NAMALWA (cell line): ENCODE results near the gene PEX26.
"Not testable (repeated sequence)": the region's sequence is repeated elsewhere in the genome, so short reads cannot be mapped to it uniquely, and the experiment has no call there.

Experiments used
- DNase-seq: peaks from one replicate; pipeline ENCODE4 v3.0.0-alpha.2; 2015; ENCODE audit warnings: low spot score

The PEX26 gene

DNA sequence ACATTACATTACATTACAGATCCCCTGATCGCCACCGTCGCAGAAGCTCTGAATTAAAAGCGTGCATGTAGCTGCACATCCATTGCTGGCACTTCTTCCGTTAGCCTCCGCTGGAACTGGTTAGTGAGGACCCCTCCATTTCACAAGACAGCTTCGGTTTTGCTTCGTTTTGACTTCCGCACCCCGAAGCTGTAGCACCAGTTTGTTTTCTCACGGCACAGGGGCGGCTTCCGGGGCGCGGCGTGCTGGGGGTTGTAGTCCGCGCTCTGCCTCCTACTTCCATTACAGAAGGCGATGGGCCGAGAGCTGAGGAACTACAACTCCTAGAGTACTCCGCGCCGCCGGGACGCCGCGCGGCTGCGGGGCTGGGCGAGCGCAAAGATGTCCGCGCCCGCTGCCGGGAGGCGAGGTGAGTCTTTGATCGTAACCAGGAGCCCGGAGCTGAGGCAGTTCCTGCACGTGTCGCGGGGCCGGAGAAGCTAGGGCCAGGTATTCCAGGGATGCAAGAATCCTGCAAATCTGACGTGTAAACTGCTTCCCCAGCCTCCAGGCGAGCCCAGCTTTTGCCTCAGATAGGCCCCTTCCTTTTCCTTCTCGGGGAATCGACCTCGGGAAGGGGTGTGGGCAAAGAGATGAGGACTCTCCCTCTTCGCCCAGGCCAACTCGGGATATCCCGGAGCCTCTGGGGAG is at the start of gene PEX26:
TSS of gene PEX26 (plus strand) at position 352 of the 690 bp plus-strand sequence. CDS start 387 bp downstream, outside the sequence.
- DNase-seq, result peak; percentile 98

DNA sequence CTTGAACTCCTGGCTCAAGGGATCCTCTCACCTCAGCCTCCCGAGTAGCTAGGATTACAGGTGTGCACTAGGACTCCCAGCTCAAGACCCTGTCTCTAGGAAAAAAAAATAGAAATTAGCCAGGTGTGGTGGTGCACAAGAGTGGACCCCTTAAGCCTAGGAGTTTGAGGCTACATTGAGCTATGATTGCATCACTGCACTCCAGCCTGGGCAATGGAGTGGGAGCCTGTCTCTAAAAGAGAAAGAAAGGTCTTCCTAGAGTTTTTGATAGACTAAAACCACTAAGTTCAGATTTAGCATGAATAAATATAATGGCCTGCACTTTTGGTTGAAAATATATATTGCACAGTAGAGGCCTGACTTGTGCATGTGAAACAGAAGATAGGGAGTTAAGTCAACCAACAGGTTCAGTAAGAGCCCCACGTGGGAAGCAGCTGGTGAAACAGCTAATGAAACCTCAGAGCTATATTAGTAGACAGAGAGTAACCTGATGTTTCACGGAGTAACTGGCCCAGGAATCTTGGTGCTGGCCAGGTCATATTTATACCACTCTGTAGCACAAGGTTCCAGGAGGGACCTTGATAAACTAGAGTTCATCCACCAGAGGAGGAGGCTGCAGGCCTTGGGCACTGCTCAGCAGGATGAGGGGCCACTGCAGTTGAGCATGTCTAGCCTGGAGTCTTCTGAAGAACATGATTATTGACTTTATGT is 48.8 kb upstream of the PEX26 start:
- no peak for DNase-seq

DNA sequence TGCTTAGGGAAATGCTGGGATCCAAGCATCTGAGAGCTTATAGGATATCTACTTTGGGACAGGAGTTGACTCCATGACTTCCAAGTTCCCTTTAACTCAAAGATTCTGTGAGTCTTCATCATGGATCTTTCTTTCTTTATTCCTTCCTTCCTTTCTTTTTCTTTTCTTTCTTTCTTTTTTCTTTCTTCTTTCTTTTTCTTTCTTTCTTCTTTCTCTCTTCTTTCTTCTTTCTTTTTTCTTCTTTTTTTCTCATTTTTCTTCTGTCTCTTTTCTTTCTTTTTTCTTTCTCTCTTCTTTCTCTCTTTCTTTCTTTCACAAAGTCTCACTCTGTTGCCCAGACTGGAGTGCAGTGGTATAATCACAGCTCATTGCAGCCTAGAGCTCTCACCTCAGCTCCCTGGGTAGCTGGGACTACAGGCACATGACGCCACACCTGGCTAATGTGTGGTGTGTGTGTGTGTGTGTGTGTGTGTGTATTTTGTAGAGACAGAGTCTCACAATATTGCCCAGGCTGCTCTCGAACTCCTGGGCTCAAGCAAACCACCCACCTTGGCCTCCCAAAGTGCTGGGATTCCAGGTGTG is 48.0 kb upstream of the PEX26 start:
- DNase-seq, result no peak

DNA sequence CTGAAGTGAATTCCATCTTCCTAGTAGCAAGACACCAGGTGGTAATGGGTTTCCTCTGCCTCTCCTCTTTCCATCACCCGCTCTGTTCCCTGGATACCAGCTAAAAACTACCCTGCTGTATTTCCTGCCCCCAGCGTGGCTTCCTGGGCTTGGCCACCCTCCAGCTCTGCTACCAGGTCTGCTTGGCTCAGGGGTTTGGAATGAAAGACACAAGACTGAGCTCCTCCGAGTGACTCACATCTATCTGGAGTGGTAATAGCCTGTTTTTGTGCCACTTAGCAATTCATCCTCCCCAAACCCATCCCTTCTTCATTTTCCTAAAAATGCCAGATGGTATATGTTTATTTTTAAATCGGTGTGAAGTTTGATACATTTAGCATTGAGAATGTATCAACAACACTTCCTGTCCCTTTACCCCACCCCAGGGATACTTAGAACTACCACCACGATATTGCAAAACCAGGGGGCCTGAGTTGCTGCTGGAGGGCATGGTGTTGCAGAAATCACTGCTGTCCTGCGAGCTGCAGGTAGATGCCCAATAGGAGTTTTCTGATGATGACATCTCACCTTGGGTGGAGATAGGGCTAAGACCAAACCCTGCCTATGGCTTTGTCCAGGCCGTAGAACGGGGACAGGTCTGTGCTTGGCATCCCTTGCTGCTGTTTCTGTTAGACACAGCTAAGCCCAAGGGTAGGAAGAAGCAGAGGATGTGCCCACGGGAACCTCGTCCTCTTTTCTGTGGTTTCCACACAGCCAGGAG is 45.9 kb upstream of the PEX26 start:
- no peak for DNase-seq

DNA sequence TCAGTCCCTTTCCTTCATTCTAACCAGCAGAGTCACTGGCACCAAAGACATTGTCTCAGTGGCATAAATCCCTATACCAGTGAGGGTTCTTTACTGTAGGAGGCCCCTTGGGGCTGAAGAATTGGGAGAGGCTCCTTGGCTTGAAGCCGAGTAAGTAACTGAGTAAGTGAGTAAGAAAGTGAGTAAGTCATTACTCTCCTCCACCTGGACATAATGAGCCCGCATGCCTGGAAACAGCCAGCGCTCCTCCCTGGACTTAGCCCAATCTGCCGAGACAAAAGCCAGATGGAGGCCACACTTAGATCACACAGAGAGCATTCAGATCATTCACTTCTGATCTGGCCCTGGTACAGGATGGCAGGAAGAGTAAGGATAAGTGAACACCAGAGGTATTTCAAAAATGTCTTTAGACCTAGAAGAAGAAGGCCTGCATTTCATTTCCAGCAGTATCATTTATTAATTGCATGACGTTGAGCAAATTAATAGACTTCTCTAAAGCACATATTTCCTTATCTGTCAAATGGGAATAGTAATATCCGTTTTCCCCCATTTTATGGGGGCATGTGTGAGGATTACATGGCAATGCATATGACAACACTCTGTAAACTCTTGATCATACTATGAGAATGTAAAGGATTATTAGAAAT is 45.2 kb upstream of the PEX26 start:
- DNase-seq, result no peak

GRCh38 chr22:18033204-18033998 is 44.4 kb upstream of the PEX26 start:
- DNase-seq, result no peak

DNA sequence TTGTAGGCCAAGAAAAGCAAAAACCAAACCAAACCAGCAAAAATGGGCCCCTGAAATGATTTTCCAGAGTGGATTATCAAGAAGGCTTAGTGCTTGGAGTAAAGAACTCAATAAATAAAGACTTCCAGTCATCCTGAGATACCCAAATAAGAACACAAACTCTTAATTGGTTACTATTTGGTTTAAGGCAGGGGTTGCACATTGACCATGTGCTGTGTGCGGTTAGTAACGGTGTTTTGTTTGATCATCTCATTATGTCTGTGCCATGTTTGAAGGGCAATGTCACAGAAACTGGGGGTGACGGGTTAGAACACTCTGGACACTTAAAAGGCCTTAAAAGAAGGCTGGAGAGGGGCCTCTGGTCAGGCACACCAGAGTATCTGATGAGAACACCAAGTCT is 43.7 kb upstream of the PEX26 start:
- DNase-seq, result no peak

- no peak for DNase-seq
Measured at GRCh38 chr22:18035751-18036150, 42.0 kb upstream of the PEX26 start.

- not testable (repeated sequence) for DNase-seq
Measured at GRCh38 chr22:18040898-18041297, 36.9 kb upstream of the PEX26 start.

DNA sequence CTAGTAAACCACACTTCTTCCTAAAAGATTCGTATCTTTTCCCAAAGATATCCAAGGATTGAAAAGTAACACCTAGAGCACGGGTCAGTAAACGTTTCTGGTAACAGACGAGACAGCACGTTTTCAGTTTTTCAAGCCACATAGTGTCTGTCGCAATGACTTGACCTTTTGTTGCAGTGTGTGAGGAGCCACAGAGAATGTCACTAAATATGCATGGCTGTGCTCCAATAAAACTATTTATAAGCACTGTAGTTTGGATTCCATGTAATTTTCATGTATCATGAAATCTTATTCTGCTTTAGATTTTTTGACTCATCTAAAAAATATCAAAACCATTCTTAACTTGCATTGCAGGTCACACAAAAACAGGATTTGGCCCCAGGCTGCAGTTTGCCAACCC is 35.1 kb upstream of the PEX26 start:
- no peak for DNase-seq

GRCh38 chr22:18044548-18045271 is 33.1 kb upstream of the PEX26 start:
- no peak for DNase-seq

- no peak for DNase-seq
Measured at GRCh38 chr22:18045794-18046193, 32.0 kb upstream of the PEX26 start.

DNA sequence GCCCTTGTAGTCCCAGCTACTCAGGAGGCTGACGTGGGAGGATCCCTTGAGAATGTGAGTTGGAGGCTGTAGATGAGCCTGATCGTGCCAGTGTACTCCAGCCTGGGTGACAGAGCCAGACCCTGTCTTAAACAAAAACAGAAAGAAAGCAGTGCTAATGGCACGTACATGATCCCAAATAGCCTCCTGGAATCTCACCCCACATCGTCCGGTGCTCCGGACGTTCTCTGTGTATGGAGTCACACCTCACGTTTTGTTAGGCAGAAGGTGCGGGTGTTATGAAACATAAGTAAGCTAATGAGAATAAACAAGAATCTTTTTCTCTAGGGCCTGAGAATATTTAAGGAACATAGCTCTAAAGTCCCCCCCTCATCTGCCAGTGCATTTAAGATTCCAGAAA is 29.7 kb upstream of the PEX26 start:
- DNase-seq, result no peak

DNA sequence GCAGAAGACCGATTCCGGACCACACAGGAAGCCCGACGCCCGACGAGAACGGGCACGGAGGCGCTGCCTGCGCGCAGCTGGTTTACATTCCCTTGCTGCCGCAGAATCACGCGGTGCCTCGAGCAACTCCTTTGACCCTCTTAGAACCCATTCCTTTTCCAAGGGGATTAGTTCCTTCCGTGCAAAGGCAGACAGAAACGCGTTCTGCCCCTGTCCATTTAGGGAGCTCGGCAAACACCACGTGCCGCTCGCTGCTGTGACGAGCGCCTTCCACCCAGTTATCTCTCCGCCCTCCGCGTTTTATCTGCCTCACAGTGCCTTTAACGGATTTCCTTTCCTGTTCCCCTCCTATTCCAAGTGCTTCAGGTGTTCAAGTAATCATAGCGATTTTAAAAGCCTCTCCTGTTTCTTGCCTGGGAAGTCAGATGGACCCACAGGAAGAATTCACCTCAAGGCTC is 29.3 kb upstream of the PEX26 start:
- no peak for DNase-seq

GRCh38 chr22:18050065-18050464 is 27.7 kb upstream of the PEX26 start:
- DNase-seq, result no peak

DNA sequence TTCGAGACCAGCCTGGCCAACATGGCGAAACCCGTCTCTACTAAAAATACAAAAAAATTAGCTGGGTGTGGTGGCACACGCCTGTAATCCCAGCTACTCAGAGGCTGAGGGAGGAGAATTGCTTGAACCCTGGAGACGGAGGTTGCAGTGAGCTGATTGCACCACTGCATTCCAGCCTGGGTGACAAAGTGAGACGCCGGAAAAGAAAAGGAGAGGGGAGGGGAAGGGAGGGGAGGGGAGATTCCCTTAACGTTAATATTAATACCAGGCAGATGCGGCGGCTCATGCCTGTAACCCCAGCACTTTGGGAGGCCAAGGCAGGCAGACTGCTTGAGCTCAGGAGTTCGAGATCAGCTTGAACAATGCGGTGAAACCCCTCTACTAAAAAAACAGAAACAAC is 26.7 kb upstream of the PEX26 start:
- not testable (repeated sequence) for DNase-seq

DNA sequence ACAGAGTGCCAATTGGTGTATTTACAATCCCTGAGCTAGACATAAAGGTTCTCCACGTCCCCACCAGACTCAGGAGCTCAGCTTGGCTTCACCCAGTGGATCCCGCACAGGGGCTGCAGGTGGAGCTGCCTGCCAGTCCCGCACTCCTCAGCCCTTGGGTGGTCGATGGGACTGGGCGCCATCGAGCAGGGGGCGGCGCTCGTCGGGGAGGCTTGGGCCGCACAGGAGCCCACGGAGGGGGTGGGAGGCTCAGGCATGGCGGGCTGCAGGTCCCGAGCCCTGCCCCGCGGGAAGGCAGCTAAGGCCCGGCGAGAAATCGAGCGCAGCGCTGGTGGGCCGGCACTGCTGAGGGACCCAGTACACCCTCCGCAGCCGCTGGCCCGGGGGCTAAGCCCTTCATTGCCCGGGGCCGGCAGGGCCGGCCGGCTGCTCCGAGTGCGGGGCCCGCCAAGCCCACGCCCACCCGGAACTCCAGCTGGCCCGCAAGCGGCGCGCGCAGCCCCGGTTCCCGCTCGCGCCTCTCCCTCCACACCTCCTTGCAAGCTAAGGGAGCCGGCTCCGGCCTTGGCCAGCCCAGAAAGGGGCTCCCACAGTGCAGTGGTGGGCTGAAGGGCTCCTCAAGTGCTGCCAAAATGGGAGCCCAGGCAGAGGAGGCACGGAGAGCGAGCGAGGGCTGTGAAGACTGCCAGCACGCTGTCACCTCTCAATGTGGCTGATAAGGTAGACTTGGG is 24.4 kb upstream of the PEX26 start:
- not testable (repeated sequence) for DNase-seq

DNA sequence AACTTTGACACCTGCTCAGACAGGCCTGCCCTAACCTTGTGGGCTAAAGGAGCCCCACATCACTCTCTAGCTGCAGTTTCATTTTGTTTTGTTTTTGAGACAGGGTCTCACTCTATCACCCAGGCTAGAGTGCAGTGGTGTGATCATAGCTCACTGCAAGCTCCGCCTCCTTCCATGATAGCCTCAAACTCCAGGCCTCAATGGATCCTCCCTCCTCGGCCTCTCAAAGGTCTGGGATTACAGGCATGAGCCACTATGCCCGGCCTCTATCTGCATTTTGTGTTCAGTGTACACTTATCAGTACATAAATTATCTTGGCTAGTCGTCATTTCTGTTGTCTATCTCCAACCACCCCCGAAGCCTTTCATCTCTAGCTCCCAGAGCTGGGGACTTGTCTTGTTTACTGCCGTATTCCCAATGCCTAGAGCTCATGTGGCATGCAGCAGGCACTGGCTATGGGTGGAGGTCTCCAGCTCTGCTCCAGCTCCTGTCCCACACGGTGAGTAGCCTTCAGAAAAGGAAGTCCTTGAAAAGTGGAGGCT is 22.1 kb upstream of the PEX26 start:
- DNase-seq, result no peak

DNA sequence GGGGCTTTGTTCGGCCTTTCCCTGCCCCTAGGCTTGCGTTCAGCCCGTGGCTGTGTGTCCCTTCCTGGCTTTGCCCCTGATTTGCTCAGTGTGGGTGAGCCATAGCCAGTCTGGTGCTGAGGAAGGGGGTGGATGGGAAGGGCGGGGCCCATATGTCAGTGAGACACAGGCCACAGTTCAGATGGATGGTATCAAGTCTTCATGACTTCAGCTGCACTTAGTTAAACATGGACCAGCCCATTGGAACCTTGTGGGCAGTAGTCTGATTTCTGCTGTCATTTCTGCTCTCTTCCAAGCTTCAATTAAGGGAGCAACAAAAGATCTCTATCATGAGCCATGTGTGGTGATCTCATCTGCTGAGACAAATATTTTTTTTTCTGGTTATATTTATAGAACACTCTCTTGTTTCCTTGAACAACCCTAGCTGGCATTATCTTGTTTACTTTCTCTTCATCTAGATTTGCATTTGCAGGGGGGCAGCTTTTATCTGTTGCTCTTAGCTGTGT is 21.6 kb upstream of the PEX26 start:
- peak; percentile 39 for DNase-seq
